ENCODE measurements around the gene DHRS9.
A peak's percentile ranks its signal among the peaks of the same experiment; 100 is the strongest.
"Not testable (repeated sequence)": the region's sequence is repeated elsewhere in the genome, so short reads cannot be mapped to it uniquely, and the experiment has no call there.

DHRS9 gene

GRCh38 chr2:169105476-169105875 lies 36.1 kb downstream of the DHRS9 start:
- DNase-seq, result no peak

- DNase-seq, result no peak
Observed at GRCh38 chr2:169106134-169106533, 36.8 kb downstream of the DHRS9 start.

- DNase-seq, result no peak
Observed at GRCh38 chr2:169106563-169107545, 37.5 kb downstream of the DHRS9 start.

GRCh38 chr2:169107645-169108044 lies 38.3 kb downstream of the DHRS9 start:
- DNase-seq, result peak in 1 of 4 experiments; percentile 1

GRCh38 chr2:169108099-169108884 lies 38.9 kb downstream of the DHRS9 start:
- DNase-seq, result no peak

GRCh38 chr2:169109502-169110409 lies 40.4 kb downstream of the DHRS9 start:
- peak in 3 of 4 experiments; percentile 11 to 25 (median 22) for DNase-seq

- no peak for DNase-seq
Observed at GRCh38 chr2:169110419-169110818, 41.1 kb downstream of the DHRS9 start.

GRCh38 chr2:169110916-169111315 lies 41.6 kb downstream of the DHRS9 start:
- no peak for DNase-seq

GRCh38 chr2:169112841-169113240 lies 43.5 kb downstream of the DHRS9 start:
- DNase-seq, result no peak

GRCh38 chr2:169114056-169114455 lies 44.7 kb downstream of the DHRS9 start:
- DNase-seq, result no peak

GRCh38 chr2:169116327-169116726 lies 47.0 kb downstream of the DHRS9 start:
- no peak for DNase-seq

- DNase-seq, result no peak
Observed at GRCh38 chr2:169116993-169117392, 47.6 kb downstream of the DHRS9 start.

GRCh38 chr2:169118060-169118459 lies 48.7 kb downstream of the DHRS9 start:
- DNase-seq, result no peak

- no peak for DNase-seq
Observed at GRCh38 chr2:169119123-169119760, 49.9 kb downstream of the DHRS9 start.

- no peak for DNase-seq
Observed at GRCh38 chr2:169119851-169120250, 50.5 kb downstream of the DHRS9 start.

- DNase-seq, result no peak
Observed at GRCh38 chr2:169129703-169130243, 60.4 kb downstream of the DHRS9 start.

- no peak for DNase-seq
Observed at GRCh38 chr2:169131587-169132512, 62.5 kb downstream of the DHRS9 start.

GRCh38 chr2:169134272-169134671 lies 64.9 kb downstream of the DHRS9 start:
- not testable (repeated sequence) for DNase-seq

GRCh38 chr2:169136428-169136827 lies 67.1 kb downstream of the DHRS9 start:
- DNase-seq, result not testable (repeated sequence)

- no peak for DNase-seq
Observed at GRCh38 chr2:169136885-169137534, 67.6 kb downstream of the DHRS9 start.

Measured in activated CD4-positive, CD25-positive, alpha-beta regulatory T cell (primary cell).